ENCODE measurements around the gene TMEM40.

DNA sequence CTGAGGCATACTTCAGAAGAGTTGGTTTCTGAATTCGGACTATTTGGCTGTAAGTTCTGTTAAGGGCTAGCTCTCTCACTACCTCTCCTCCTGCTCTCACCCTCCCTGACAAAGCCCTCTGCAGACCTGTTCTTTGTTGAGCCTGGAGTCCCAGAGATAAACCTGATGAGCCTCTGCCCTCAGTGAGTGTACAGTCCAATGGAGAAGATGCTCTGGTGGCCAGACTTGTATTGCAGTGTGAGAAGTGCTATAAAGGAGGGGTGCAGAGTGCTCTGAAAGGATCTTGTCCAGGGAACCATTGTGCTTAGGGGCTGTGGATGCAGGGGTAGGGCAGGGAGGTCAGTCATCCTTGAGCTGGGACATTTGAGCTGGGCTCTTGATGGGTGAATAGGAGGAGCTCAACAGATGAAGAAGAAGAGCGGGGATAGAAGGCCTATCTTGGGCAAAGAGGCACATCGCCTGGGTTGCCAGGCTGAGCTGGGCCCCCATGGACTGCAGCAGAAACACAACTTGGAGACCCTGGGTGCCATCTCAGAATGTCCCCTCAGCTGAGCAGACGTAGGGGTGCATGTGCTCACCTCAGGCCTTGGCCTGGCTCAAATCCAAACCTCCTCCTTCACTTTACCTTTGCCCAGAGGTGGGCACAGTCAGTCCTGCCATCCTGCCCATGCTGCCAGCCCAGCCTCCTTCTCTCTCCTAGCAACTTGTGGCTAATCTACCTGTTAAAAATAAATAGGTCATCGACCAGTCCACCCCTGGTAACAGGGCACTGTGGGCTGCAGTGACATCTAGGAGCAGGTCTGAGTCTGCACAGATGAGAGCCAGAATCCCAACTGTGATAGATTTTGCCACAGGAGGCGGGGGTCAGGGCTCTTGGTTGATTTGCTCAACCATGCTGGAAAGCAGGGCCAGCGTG, 40.7 kb upstream of the TMEM40 start:
- TF ChIP-seq CTCF (conservative IDR thresholded peaks at IDR 0.05; ENCODE audit: low read depth in 2 of 2) (no peak), POLR2AphosphoS5 (IDR thresholded peaks at IDR 0.05; ENCODE audit: low read depth) (no peak), REST (IDR thresholded peaks at IDR 0.05; ENCODE audit: unreplicated experiment) (no peak), EZH2phosphoT487 (IDR thresholded peaks at IDR 0.05; ENCODE audit: unreplicated experiment) (no peak), ETS1 (IDR thresholded peaks at IDR 0.05) (no peak), EZH2 (IDR thresholded peaks at IDR 0.05; ENCODE audit: low read depth, unreplicated experiment) (no peak), CREB1 (CRISPR knock-in tag; IDR thresholded peaks at IDR 0.05; ENCODE audit: low read depth) (no peak), JUNB (IDR thresholded peaks at IDR 0.05; ENCODE audit: unreplicated experiment) (no peak), NANOG (IDR thresholded peaks at IDR 0.05; ENCODE audit: borderline replicate concordance) (no peak), ZNF114 (CRISPR knock-in tag; IDR thresholded peaks at IDR 0.05) (no peak), STAT1 (IDR thresholded peaks at IDR 0.05; ENCODE audit: unreplicated experiment) (no peak), ZNF331 (CRISPR knock-in tag; IDR thresholded peaks at IDR 0.05; ENCODE audit: low read depth) (no peak)

Data from GM23338 (cell line).